Measurements from ENCODE around the gene CDC42SE1. TPM values are rescaled to one million over a fixed set of nuclear protein-coding genes. Genes with fewer than 3 reads are reported as not detected.

Gene CDC42SE1
- total RNA-seq, 1 experiment from 2014 or later: 76.3 TPM

DNA sequence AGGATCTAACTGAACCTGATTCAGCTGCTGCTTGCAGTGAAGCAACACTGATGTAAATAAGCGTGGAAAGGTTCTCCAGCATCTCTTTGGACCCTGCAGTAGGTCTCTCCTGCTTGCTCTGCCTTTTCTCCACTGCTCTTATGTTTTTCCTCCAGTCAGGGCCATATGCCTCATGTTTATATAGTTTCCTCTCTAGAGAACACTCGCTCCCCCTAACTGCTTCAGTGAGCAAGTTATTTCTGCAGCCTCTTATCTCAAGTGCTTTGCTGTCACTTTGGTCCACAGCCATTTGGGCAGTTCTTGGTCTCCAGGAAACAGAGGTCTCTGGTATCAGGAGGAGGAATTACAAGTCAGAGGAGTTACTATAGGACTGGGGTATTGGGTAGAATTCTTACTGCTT is 45.9 kb downstream of the CDC42SE1 start:
- H3K4me3 Mint-ChIP-seq: no peak overlapping the region
- no peak for TF ChIP-seq SP1 (CRISPR knock-in tag; conservative IDR thresholded peaks at IDR 0.05)
- TF ChIP-seq, protein P1, sequence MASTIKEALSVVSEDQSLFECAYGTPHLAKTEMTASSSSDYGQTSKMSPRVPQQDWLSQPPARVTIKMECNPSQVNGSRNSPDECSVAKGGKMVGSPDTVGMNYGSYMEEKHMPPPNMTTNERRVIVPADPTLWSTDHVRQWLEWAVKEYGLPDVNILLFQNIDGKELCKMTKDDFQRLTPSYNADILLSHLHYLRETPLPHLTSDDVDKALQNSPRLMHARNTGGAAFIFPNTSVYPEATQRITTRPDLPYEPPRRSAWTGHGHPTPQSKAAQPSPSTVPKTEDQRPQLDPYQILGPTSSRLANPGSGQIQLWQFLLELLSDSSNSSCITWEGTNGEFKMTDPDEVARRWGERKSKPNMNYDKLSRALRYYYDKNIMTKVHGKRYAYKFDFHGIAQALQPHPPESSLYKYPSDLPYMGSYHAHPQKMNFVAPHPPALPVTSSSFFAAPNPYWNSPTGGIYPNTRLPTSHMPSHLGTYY (CRISPR knock-in tag; IDR thresholded peaks at IDR 0.05): no peak
- TF ChIP-seq MYBL2 (CRISPR knock-in tag; IDR thresholded peaks at IDR 0.05): no peak
- TF ChIP-seq CTCF (IDR thresholded peaks at IDR 0.05): no peak
- no peak for TF ChIP-seq SOX15 (CRISPR knock-in tag; IDR thresholded peaks at IDR 0.05)
- no peak for TF ChIP-seq MAX (CRISPR knock-in tag; IDR thresholded peaks at IDR 0.05)
- TF ChIP-seq ZNF219 (CRISPR knock-in tag; IDR thresholded peaks at IDR 0.05; ENCODE audit: borderline replicate concordance): no peak
- TF ChIP-seq ZNF121 (CRISPR knock-in tag; IDR thresholded peaks at IDR 0.05): no peak
- TF ChIP-seq, protein P2, sequence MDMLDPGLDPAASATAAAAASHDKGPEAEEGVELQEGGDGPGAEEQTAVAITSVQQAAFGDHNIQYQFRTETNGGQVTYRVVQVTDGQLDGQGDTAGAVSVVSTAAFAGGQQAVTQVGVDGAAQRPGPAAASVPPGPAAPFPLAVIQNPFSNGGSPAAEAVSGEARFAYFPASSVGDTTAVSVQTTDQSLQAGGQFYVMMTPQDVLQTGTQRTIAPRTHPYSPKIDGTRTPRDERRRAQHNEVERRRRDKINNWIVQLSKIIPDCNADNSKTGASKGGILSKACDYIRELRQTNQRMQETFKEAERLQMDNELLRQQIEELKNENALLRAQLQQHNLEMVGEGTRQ (CRISPR knock-in tag; IDR thresholded peaks at IDR 0.05): no peak
- no peak for TF ChIP-seq MLX (CRISPR knock-in tag; IDR thresholded peaks at IDR 0.05)
- TF ChIP-seq, protein P3, sequence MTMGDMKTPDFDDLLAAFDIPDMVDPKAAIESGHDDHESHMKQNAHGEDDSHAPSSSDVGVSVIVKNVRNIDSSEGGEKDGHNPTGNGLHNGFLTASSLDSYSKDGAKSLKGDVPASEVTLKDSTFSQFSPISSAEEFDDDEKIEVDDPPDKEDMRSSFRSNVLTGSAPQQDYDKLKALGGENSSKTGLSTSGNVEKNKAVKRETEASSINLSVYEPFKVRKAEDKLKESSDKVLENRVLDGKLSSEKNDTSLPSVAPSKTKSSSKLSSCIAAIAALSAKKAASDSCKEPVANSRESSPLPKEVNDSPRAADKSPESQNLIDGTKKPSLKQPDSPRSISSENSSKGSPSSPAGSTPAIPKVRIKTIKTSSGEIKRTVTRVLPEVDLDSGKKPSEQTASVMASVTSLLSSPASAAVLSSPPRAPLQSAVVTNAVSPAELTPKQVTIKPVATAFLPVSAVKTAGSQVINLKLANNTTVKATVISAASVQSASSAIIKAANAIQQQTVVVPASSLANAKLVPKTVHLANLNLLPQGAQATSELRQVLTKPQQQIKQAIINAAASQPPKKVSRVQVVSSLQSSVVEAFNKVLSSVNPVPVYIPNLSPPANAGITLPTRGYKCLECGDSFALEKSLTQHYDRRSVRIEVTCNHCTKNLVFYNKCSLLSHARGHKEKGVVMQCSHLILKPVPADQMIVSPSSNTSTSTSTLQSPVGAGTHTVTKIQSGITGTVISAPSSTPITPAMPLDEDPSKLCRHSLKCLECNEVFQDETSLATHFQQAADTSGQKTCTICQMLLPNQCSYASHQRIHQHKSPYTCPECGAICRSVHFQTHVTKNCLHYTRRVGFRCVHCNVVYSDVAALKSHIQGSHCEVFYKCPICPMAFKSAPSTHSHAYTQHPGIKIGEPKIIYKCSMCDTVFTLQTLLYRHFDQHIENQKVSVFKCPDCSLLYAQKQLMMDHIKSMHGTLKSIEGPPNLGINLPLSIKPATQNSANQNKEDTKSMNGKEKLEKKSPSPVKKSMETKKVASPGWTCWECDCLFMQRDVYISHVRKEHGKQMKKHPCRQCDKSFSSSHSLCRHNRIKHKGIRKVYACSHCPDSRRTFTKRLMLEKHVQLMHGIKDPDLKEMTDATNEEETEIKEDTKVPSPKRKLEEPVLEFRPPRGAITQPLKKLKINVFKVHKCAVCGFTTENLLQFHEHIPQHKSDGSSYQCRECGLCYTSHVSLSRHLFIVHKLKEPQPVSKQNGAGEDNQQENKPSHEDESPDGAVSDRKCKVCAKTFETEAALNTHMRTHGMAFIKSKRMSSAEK (CRISPR knock-in tag; IDR thresholded peaks at IDR 0.05; ENCODE audit: borderline replicate concordance): no peak
- TF ChIP-seq HMGXB4 (CRISPR knock-in tag; IDR thresholded peaks at IDR 0.05): no peak
- TF ChIP-seq CDX4 (CRISPR knock-in tag; IDR thresholded peaks at IDR 0.05; ENCODE audit: borderline replicate concordance): no peak
- no peak for TF ChIP-seq EMX1 (CRISPR knock-in tag; IDR thresholded peaks at IDR 0.05)
- TF ChIP-seq TP53 (CRISPR knock-in tag; IDR thresholded peaks at IDR 0.05): no peak
- TF ChIP-seq GTF2I (CRISPR knock-in tag; conservative IDR thresholded peaks at IDR 0.05): no peak
- TF ChIP-seq, protein P4, sequence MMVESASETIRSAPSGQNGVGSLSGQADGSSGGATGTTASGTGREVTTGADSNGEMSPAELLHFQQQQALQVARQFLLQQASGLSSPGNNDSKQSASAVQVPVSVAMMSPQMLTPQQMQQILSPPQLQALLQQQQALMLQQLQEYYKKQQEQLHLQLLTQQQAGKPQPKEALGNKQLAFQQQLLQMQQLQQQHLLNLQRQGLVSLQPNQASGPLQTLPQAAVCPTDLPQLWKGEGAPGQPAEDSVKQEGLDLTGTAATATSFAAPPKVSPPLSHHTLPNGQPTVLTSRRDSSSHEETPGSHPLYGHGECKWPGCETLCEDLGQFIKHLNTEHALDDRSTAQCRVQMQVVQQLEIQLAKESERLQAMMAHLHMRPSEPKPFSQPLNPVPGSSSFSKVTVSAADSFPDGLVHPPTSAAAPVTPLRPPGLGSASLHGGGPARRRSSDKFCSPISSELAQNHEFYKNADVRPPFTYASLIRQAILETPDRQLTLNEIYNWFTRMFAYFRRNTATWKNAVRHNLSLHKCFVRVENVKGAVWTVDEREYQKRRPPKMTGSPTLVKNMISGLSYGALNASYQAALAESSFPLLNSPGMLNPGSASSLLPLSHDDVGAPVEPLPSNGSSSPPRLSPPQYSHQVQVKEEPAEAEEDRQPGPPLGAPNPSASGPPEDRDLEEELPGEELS (CRISPR knock-in tag; IDR thresholded peaks at IDR 0.05): no peak
- DNase-seq (ENCODE audit: low spot score) (no peak), ATAC-seq (no peak)
- peaks cover 8% of the 10 kb centered on the region for H3K36me3 Mint-ChIP-seq
- no peaks in the 10 kb centered on the region for H3K9me3 Mint-ChIP-seq
- no peaks in the 10 kb centered on the region for H3K27me3 Mint-ChIP-seq (ENCODE audit: low read depth)
- ChIA-PET CTCF (interaction anchor here (1.0 kb wide), 1 partner anchor 11 kb away, joined by 4 read pairs; no protein-coding TSS in a partner anchor), POLR2A (no interaction called here)
- no peak overlapping the region for H3K27ac Mint-ChIP-seq
- H3K4me1 Mint-ChIP-seq: peaks cover 7% of the 10 kb centered on the region

Measured in WTC11 (cell line).